GM12878 (cell line): ENCODE results near the gene POC1B. TPM values are rescaled to one million over a fixed set of nuclear protein-coding genes. Genes with fewer than 3 reads are reported as not detected.

Experiments
- ATF2 ChIP-seq: IDR thresholded peaks from 2 replicates; pipeline ENCODE4 v1.6.1; 2012; ENCODE audit warnings: low read length, inconsistent platforms
- CEBPZ ChIP-seq: fragments of 150-350 bp; IDR thresholded peaks from 2 replicates; pipeline ENCODE4 v1.6.1; 2016; ENCODE audit warnings: low read depth, low read length
- E2F8 ChIP-seq: fragments of 450-650 bp; IDR thresholded peaks from 2 replicates; pipeline ENCODE4 v1.6.1; 2018; ENCODE audit warnings: mild to moderate bottlenecking, low read depth, moderate library complexity; ENCODE audit not compliant: partially characterized antibody
- HDAC2 ChIP-seq: fragments of 200-600 bp; sonication (generic); IDR thresholded peaks from 2 replicates; pipeline ENCODE4 v1.6.1; 2017
- SRF ChIP-seq, 2 experiments: IDR thresholded peaks; 2 replicates each; pipeline ENCODE4 v1.6.1; 2011; ENCODE audit warnings: low read depth in 2 of 2, low read length in 2 of 2, mild to moderate bottlenecking in 1 of 2, moderate library complexity in 1 of 2
- TBL1XR1 ChIP-seq: IDR thresholded peaks from 2 replicates; pipeline ENCODE4 v1.6.1; 2012; ENCODE audit warnings: low read depth, low read length, improper control_type of control experiment
- polyA plus RNA-seq, 11 experiments: library from polyadenylated mRNA; depleted of rRNA in 4 of 11; unstranded in 6 of 11; stranded (reverse) in 5 of 11; fragments of >200 nt; fragmentation: Nextera tagmentation in 4 of 11; fragmentation: Illumina TruSeq in 1 of 11; extraction: Ambion mirVana in 4 of 11; extraction: Trizol in 1 of 11; gene quantifications; 1 replicate in 1 of 11; 2 replicates in 10 of 11; pipeline versions ENCODE4 v1.2.1 to v1.2.3, GENCODE V29; 2011 to 2016; ENCODE audit warnings: inconsistent platforms in 2 of 11, missing spikeins in 2 of 11, low read depth in 1 of 11
- total RNA-seq, 4 experiments: library from RNA; depleted of rRNA in 3 of 4; stranded (reverse); fragments of >200 nt in 3 of 4; fragmentation: Illumina TruSeq in 1 of 4; extraction: Trizol in 1 of 4; gene quantifications; 2 replicates each; pipeline versions ENCODE4 v1.2.1 to v1.2.3, GENCODE V29; 2013 to 2021

POC1B gene
- total and polyA plus RNA-seq, 10 of the 15 experiments (the other 5 are each of a cell fraction or from before 2014, with no cell fraction given), result 4.4 to 17.8 (median 11.3) TPM

- TF ChIP-seq CEBPZ (no peak), SRF (IDR thresholded peaks at IDR 0.05; ENCODE audit: low read depth in 2 of 2, low read length in 2 of 2) (no peak), HDAC2 (no peak), E2F8 (no peak), ATF2 (no peak), TBL1XR1 (no peak)
Observed at GRCh38 chr12:89376202-89376529, 149.7 kb downstream of the POC1B start (continued).
